ENCODE measurements around the gene CABYR.

CABYR gene

GRCh38 chr18:24120676-24121075 is 18.2 kb upstream of the CABYR start:
- H3K27ac ChIP-seq (ENCODE audit: low read length) = no peak overlapping the region
- H3K4me1 ChIP-seq (ENCODE audit: low read length) = no peaks in the 10 kb centered on the region
- H3K79me2 ChIP-seq (ENCODE audit: low read length) = no peaks in the 10 kb centered on the region
- no peaks in the 10 kb centered on the region for H3K9me3 ChIP-seq (ENCODE audit: insufficient read depth, low read length)
- no peak overlapping the region for H2AFZ ChIP-seq (ENCODE audit: low read depth, low read length)
- H3K4me3 ChIP-seq (ENCODE audit: low read length) = no peak overlapping the region
- no peak overlapping the region for H3K9ac ChIP-seq (ENCODE audit: low read length)
- H4K20me1 ChIP-seq (ENCODE audit: insufficient read depth, low read length) = no peaks in the 10 kb centered on the region
- H3K27me3 ChIP-seq (ENCODE audit: low read depth, low read length) = no peaks in the 10 kb centered on the region
- H3K36me3 ChIP-seq (replicated peaks; ENCODE audit: low read depth, low read length) = peaks cover 31% of the 10 kb centered on the region
- no peak overlapping the region for H3K4me2 ChIP-seq (ENCODE audit: low read length)
- TF ChIP-seq EZH2phosphoT487 (IDR thresholded peaks at IDR 0.05; ENCODE audit: low read depth) = no peak
- no peak for TF ChIP-seq CTCF (IDR thresholded peaks at IDR 0.05; ENCODE audit: low read depth, low read length)

- no peak for TF ChIP-seq EZH2phosphoT487 (IDR thresholded peaks at IDR 0.05; ENCODE audit: low read depth)
- no peak for TF ChIP-seq CTCF (IDR thresholded peaks at IDR 0.05; ENCODE audit: low read depth, low read length)
- Histone ChIP-seq H3K4me1 (ENCODE audit: low read length) (no peaks in the 10 kb centered on the region), H3K4me3 (ENCODE audit: low read length) (no peak overlapping the region), H3K27me3 (ENCODE audit: low read depth, low read length) (no peaks in the 10 kb centered on the region), H3K79me2 (ENCODE audit: low read length) (no peaks in the 10 kb centered on the region), H3K27ac (ENCODE audit: low read length) (no peak overlapping the region), H3K9ac (ENCODE audit: low read length) (no peak overlapping the region), H3K4me2 (ENCODE audit: low read length) (no peak overlapping the region), H4K20me1 (ENCODE audit: insufficient read depth, low read length) (no peaks in the 10 kb centered on the region), H3K36me3 (replicated peaks; ENCODE audit: low read depth, low read length) (peaks cover 31% of the 10 kb centered on the region), H3K9me3 (ENCODE audit: insufficient read depth, low read length) (no peaks in the 10 kb centered on the region), H2AFZ (ENCODE audit: low read depth, low read length) (no peak overlapping the region)
Observed at GRCh38 chr18:24121625-24122024, 17.2 kb upstream of the CABYR start.

- Histone ChIP-seq H3K36me3 (replicated peaks; ENCODE audit: low read depth, low read length) (peaks cover 30% of the 10 kb centered on the region), H3K4me1 (ENCODE audit: low read length) (peaks cover 4% of the 10 kb centered on the region; the same call in 1 of the 2 replicates), H3K79me2 (ENCODE audit: low read length) (no peaks in the 10 kb centered on the region), H4K20me1 (ENCODE audit: insufficient read depth, low read length) (no peaks in the 10 kb centered on the region), H3K27ac (ENCODE audit: low read length) (no peak overlapping the region), H3K4me2 (ENCODE audit: low read length) (no peak overlapping the region), H3K4me3 (ENCODE audit: low read length) (no peak overlapping the region), H2AFZ (ENCODE audit: low read depth, low read length) (no peak overlapping the region), H3K27me3 (ENCODE audit: low read depth, low read length) (no peaks in the 10 kb centered on the region), H3K9me3 (ENCODE audit: insufficient read depth, low read length) (no peaks in the 10 kb centered on the region), H3K9ac (ENCODE audit: low read length) (no peak overlapping the region)
- TF ChIP-seq EZH2phosphoT487 (IDR thresholded peaks at IDR 0.05; ENCODE audit: low read depth) = no peak
- TF ChIP-seq CTCF (IDR thresholded peaks at IDR 0.05; ENCODE audit: low read depth, low read length) = no peak
Observed at GRCh38 chr18:24126155-24126961, 12.5 kb upstream of the CABYR start.

GRCh38 chr18:24127735-24128134 is 11.1 kb upstream of the CABYR start:
- Histone ChIP-seq H3K9ac (ENCODE audit: low read length) (no peak overlapping the region), H3K36me3 (replicated peaks; ENCODE audit: low read depth, low read length) (peaks cover 25% of the 10 kb centered on the region)
- TF ChIP-seq CTCF (IDR thresholded peaks at IDR 0.05; ENCODE audit: low read depth, low read length) (no peak), EZH2phosphoT487 (IDR thresholded peaks at IDR 0.05; ENCODE audit: low read depth) (no peak)

More at GRCh38 chr18:24127735-24128134, 11.1 kb upstream of the CABYR start:
- Histone ChIP-seq H3K4me2 (ENCODE audit: low read length) (no peak overlapping the region), H3K79me2 (ENCODE audit: low read length) (no peaks in the 10 kb centered on the region), H2AFZ (ENCODE audit: low read depth, low read length) (no peak overlapping the region), H3K9me3 (ENCODE audit: insufficient read depth, low read length) (no peaks in the 10 kb centered on the region), H4K20me1 (ENCODE audit: insufficient read depth, low read length) (no peaks in the 10 kb centered on the region), H3K27ac (ENCODE audit: low read length) (no peak overlapping the region), H3K4me1 (ENCODE audit: low read length) (peaks cover 4% of the 10 kb centered on the region; the same call in 1 of the 2 replicates), H3K27me3 (ENCODE audit: low read depth, low read length) (no peaks in the 10 kb centered on the region), H3K4me3 (ENCODE audit: low read length) (no peak overlapping the region)
